HEK293T (cell line): ENCODE data around the gene SFPQ.
"Not testable (repeated sequence)": the region's sequence is repeated elsewhere in the genome, so short reads cannot be mapped to it uniquely, and the experiment has no call there.

ENCODE experiments used
- CTBP1 ChIP-seq: fragments of 450-650 bp; IDR thresholded peaks from 2 replicates; pipeline ENCODE4 v1.6.1; 2016; ENCODE audit warnings: borderline replicate concordance
- FOXM1 ChIP-seq: fragments of 450-650 bp; IDR thresholded peaks from 2 replicates; pipeline ENCODE4 v1.6.1; 2017; ENCODE audit warnings: mild to moderate bottlenecking, borderline replicate concordance
- L3MBTL2 ChIP-seq: fragments of 450-650 bp; conservative IDR thresholded peaks from 2 replicates; pipeline ENCODE4 v1.6.1; 2016; ENCODE audit warnings: mild to moderate bottlenecking
- SP1 ChIP-seq: fragments of 450-650 bp; IDR thresholded peaks from 2 replicates; pipeline ENCODE4 v1.6.1; 2017
- SUZ12 ChIP-seq: fragments of 450-650 bp; IDR thresholded peaks from 2 replicates; pipeline ENCODE4 v1.6.1; 2016; ENCODE audit warnings: mild to moderate bottlenecking
- TARDBP ChIP-seq: fragments of 450-650 bp; IDR thresholded peaks from 2 replicates; pipeline ENCODE4 v1.6.1; 2016

- not testable (repeated sequence) for TF ChIP-seq CTBP1, SUZ12, SP1, TARDBP, L3MBTL2, FOXM1
Measured at GRCh38 chr1:35142728-35143127, 50.2 kb downstream of the SFPQ start.
